WTC11 (cell line): Measurements from ENCODE around the gene TBC1D1. TPM values are rescaled to one million over a fixed set of nuclear protein-coding genes. Genes with fewer than 3 reads are reported as not detected.

Experiments
- ATAC-seq: fragments of 200-7000 bp; cut with Tn5 transposase; 2 replicates; pipeline ENCODE4 v1.10.0; 2021; ENCODE audit warnings: mild to moderate bottlenecking, moderate library complexity
- CTCF ChIA-PET: fragments of 300-600 bp; sonication (Branson Sonifier 250); formaldehyde crosslinking; loops from one replicate; lab custom pipeline; 2021; ENCODE audit warnings: antibody characterized with exemption; lab: Charles Lee
- POLR2A ChIA-PET: fragments of 350-600 bp; sonication (Branson Sonifier 250); formaldehyde crosslinking; loops from one replicate; lab custom pipeline; 2021; ENCODE audit warnings: antibody characterized with exemption; lab: Charles Lee
- DNase-seq: peaks from one replicate; pipeline ENCODE4 v3.0.0; 2021; ENCODE audit warnings: low spot score
- H3K27ac Mint-ChIP-seq: 2 replicates; pipeline ENCODE4 v1.8.0; 2021; ENCODE audit warnings: mixed read lengths
- H3K27me3 Mint-ChIP-seq: 2 replicates; pipeline ENCODE4 v1.8.0; 2021; ENCODE audit warnings: low read depth, mild to moderate bottlenecking, moderate library complexity, mixed read lengths
- H3K36me3 Mint-ChIP-seq: 2 replicates; pipeline ENCODE4 v1.8.0; 2021; ENCODE audit warnings: mixed read lengths
- H3K4me1 Mint-ChIP-seq: 2 replicates; pipeline ENCODE4 v1.8.0; 2022; ENCODE audit warnings: mixed read lengths
- H3K4me3 Mint-ChIP-seq: 2 replicates; pipeline ENCODE4 v1.8.0; 2021; ENCODE audit warnings: mild to moderate bottlenecking, moderate library complexity, mixed read lengths
- H3K9me3 Mint-ChIP-seq: 2 replicates; pipeline ENCODE4 v1.8.0; 2021; ENCODE audit warnings: mixed read lengths
- CTCF ChIP-seq: fragments of 200-600 bp; IDR thresholded peaks from 2 replicates; pipeline ENCODE4 v1.8.0; 2022; ENCODE audit warnings: antibody characterized with exemption
- ERG ChIP-seq: fragments of 250-450 bp; sonication (Bioruptor Pico); IDR thresholded peaks from 2 replicates; pipeline ENCODE4 v1.8.0; 2021; ENCODE audit warnings: mild to moderate bottlenecking
- ETV6 ChIP-seq: sonication (generic); formaldehyde crosslinking; IDR thresholded peaks from 2 replicates; pipeline ENCODE4 v1.8.1; 2022; ENCODE audit warnings: mild to moderate bottlenecking, missing genetic modification reagents
- FOXP4 ChIP-seq: sonication (generic); formaldehyde crosslinking; IDR thresholded peaks from 2 replicates; pipeline ENCODE4 v1.8.0; 2022; ENCODE audit warnings: mild to moderate bottlenecking, missing genetic modification reagents
- GABPB1 ChIP-seq: sonication (generic); formaldehyde crosslinking; IDR thresholded peaks from 2 replicates; pipeline ENCODE4 v1.8.1; 2023; ENCODE audit warnings: mild to moderate bottlenecking, missing genetic modification reagents
- MLX ChIP-seq: sonication (generic); formaldehyde crosslinking; IDR thresholded peaks from 2 replicates; pipeline ENCODE4 v1.8.1; 2023; ENCODE audit warnings: mild to moderate bottlenecking, missing genetic modification reagents, moderate library complexity
- NFE2L1 ChIP-seq: sonication (generic); formaldehyde crosslinking; IDR thresholded peaks from 2 replicates; pipeline ENCODE4 v1.8.1; 2023; ENCODE audit warnings: missing genetic modification reagents
- NR2C2 ChIP-seq: sonication (generic); formaldehyde crosslinking; IDR thresholded peaks from 2 replicates; pipeline ENCODE4 v1.8.0; 2022; ENCODE audit warnings: mild to moderate bottlenecking, missing genetic modification reagents
- PRRX2 ChIP-seq: fragments of 250-450 bp; sonication (Bioruptor Pico); IDR thresholded peaks from 2 replicates; pipeline ENCODE4 v1.8.0; 2021; ENCODE audit warnings: mild to moderate bottlenecking
- SMAD4 ChIP-seq: sonication (generic); formaldehyde crosslinking; IDR thresholded peaks from 2 replicates; pipeline ENCODE4 v1.8.0; 2022; ENCODE audit warnings: mild to moderate bottlenecking, missing genetic modification reagents
- SP1 ChIP-seq: sonication (generic); formaldehyde crosslinking; conservative IDR thresholded peaks from 2 replicates; pipeline ENCODE4 v1.8.1; 2022; ENCODE audit warnings: missing genetic modification reagents
- TCF7 ChIP-seq: sonication (generic); formaldehyde crosslinking; IDR thresholded peaks from 2 replicates; pipeline ENCODE4 v1.8.0; 2022; ENCODE audit warnings: mild to moderate bottlenecking, low read depth, missing genetic modification reagents, moderate library complexity
- total RNA-seq: library from RNA; stranded (reverse); gene quantifications from 3 replicates; pipeline ENCODE4 v1.2.3, GENCODE V29; 2021

The TBC1D1 gene
- total RNA-seq, 1 experiment from 2014 or later: 134 TPM

- TF ChIP-seq ERG (CRISPR knock-in tag): no peak
- TF ChIP-seq SMAD4 (CRISPR knock-in tag): no peak
- no peak for TF ChIP-seq NFE2L1
- no peak for TF ChIP-seq TCF7
- TF ChIP-seq MLX (CRISPR knock-in tag): no peak
Observed at GRCh38 chr4:38132107-38132673, 241.3 kb downstream of the TBC1D1 start (continued).

- no peaks in the 10 kb centered on the region for H3K9me3 Mint-ChIP-seq
- H3K27me3 Mint-ChIP-seq: peaks cover 29% of the 10 kb centered on the region
- H3K4me3 Mint-ChIP-seq: no peak overlapping the region
- ChIA-PET CTCF (interaction anchor here (1.3 to 2.1 kb wide), 3 partner anchors 20 to 187 kb away, joined by 3 to 12 read pairs (median 5); no protein-coding TSS in a partner anchor), POLR2A (no interaction called here)
- peak; percentile 88 for TF ChIP-seq GABPB1 (CRISPR knock-in tag)
- no peak for TF ChIP-seq CTCF
- ATAC-seq (no peak), DNase-seq (no peak)
- H3K4me1 Mint-ChIP-seq: peaks cover 49% of the 10 kb centered on the region
- H3K27ac Mint-ChIP-seq: no peak overlapping the region
- peaks cover 34% of the 10 kb centered on the region for H3K36me3 Mint-ChIP-seq
Observed at GRCh38 chr4:38132843-38133662, 242.2 kb downstream of the TBC1D1 start.

- Mint-ChIP-seq H3K4me1 (peaks cover 41% of the 10 kb centered on the region), H3K27ac (no peak overlapping the region), H3K4me3 (no peak overlapping the region), H3K36me3 (peaks cover 37% of the 10 kb centered on the region), H3K27me3 (peaks cover 21% of the 10 kb centered on the region), H3K9me3 (no peaks in the 10 kb centered on the region)
- ATAC-seq (no peak), DNase-seq (no peak)
- POLR2A ChIA-PET: no interaction called here
- CTCF ChIA-PET: interaction anchor here (1.3 to 1.9 kb wide), 3 partner anchors 21 to 186 kb away, joined by 3 to 7 read pairs (median 5); no protein-coding TSS in a partner anchor
- no peak for TF ChIP-seq FOXP4 (CRISPR knock-in tag)
- TF ChIP-seq SP1 (CRISPR knock-in tag): no peak
- TF ChIP-seq ERG (CRISPR knock-in tag): no peak
- no peak for TF ChIP-seq ETV6 (CRISPR knock-in tag)
- TF ChIP-seq NR2C2 (CRISPR knock-in tag): no peak
- TF ChIP-seq PRRX2 (CRISPR knock-in tag): no peak
Observed at GRCh38 chr4:38133711-38134480, 243.0 kb downstream of the TBC1D1 start.
